K562 (cell line): Measurements from ENCODE around the gene PRMT7.

Experiments used
- CBFB ChIP-seq: sonication (generic); formaldehyde crosslinking; IDR thresholded peaks from 2 replicates; pipeline ENCODE4 v1.4.0; 2020; ENCODE audit warnings: mild to moderate bottlenecking, missing genetic modification reagents
- GABPA ChIP-seq: fragments of 200-800 bp; sonication (Bioruptor generic); conservative IDR thresholded peaks from 2 replicates; pipeline ENCODE4 v1.6.1; 2016; ENCODE audit warnings: low read depth, missing genetic modification characterization, missing compliant biosample characterization
- GTF2A2 ChIP-seq: IDR thresholded peaks from 2 replicates; pipeline ENCODE4 v1.6.1; 2016; ENCODE audit warnings: mild to moderate bottlenecking, missing genetic modification characterization, missing compliant biosample characterization
- L3MBTL2 ChIP-seq: fragments of 450-650 bp; IDR thresholded peaks from 2 replicates; pipeline ENCODE4 v1.6.1; 2016; ENCODE audit warnings: mild to moderate bottlenecking, moderate library complexity
- LARP7 ChIP-seq: fragments of 450-650 bp; IDR thresholded peaks from 2 replicates; pipeline ENCODE4 v1.6.1; 2016
- MAX ChIP-seq: sonication (generic); formaldehyde crosslinking; IDR thresholded peaks from 2 replicates; pipeline ENCODE4 v1.9.0; 2022; ENCODE audit warnings: mild to moderate bottlenecking, missing genetic modification reagents
- MBD2 ChIP-seq: sonication (generic); IDR thresholded peaks from 2 replicates; pipeline ENCODE4 v1.6.1; 2016; ENCODE audit warnings: low read depth, borderline replicate concordance
- MCM2 ChIP-seq: fragments of 450-650 bp; IDR thresholded peaks from 2 replicates; pipeline ENCODE4 v1.6.1; 2017; ENCODE audit warnings: low read depth, mild to moderate bottlenecking
- PHB ChIP-seq: fragments of 250-450 bp; sonication (Bioruptor Pico); IDR thresholded peaks from 2 replicates; pipeline ENCODE4 v1.5.0; 2021
- RBM14 ChIP-seq: fragments of 200-400 bp; formaldehyde crosslinking; IDR thresholded peaks from 2 replicates; pipeline ENCODE4 v1.6.1; 2018; ENCODE audit warnings: low read depth, mild to moderate bottlenecking, low read length, moderate library complexity, borderline replicate concordance; ENCODE audit not compliant: insufficient read depth
- SAFB2 ChIP-seq: fragments of 200-400 bp; formaldehyde crosslinking; IDR thresholded peaks from 2 replicates; pipeline ENCODE4 v1.6.1; 2018; ENCODE audit warnings: borderline replicate concordance, low read length, low read depth, moderate library complexity; ENCODE audit not compliant: severe bottlenecking
- YY1 ChIP-seq, 3 experiments: IDR thresholded peaks; 2 replicates each; pipeline ENCODE4 v1.6.1; 2011; ENCODE audit warnings: low read length in 2 of 3, mild to moderate bottlenecking in 2 of 3, moderate library complexity in 2 of 3, borderline replicate concordance in 1 of 3, control low read depth in 1 of 3, low read depth in 1 of 3; ENCODE audit not compliant: insufficient read depth in 3 of 3, insufficient replicate concordance in 2 of 3, control insufficient read depth in 1 of 3, insufficient read length in 1 of 3; ENCODE audit errors: extremely low read depth in 1 of 3
- TF ChIP-seq, protein P1 (sequence below), 3 experiments: IDR thresholded peaks in 2 of 3; conservative IDR thresholded peaks in 1 of 3; 2 replicates each; pipeline ENCODE4 v1.5.1; 2011 to 2012; ENCODE audit warnings: low read length in 3 of 3, mild to moderate bottlenecking in 3 of 3, control low read depth in 2 of 3, improper control_type of control experiment in 1 of 3, inconsistent platforms in 1 of 3, low read depth in 1 of 3, mixed read lengths in 1 of 3, moderate library complexity in 1 of 3; ENCODE audit not compliant: insufficient read depth in 2 of 3

DNA sequence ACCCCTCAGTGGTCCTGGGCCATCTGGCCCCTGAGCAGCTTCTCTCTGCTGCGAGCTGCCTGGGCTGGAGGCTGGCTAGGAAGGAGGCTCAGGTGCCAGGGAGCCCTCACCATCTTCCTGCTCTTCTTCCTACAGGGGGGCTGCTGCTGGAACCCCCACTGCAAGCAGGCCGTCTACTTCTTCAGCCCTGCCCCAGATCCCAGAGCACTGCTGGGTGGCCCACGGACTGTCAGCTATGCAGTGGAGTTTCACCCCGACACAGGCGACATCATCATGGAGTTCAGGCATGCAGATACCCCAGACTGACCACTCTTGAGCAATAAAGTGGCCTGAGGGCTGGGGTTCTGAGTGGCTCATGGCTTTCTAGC lies 46.1 kb downstream of the PRMT7 start:
- no peak for TF ChIP-seq LARP7
- TF ChIP-seq MAX (CRISPR knock-in tag): no peak
- no peak for TF ChIP-seq RBM14
- TF ChIP-seq GABPA: no peak
- no peak for TF ChIP-seq L3MBTL2
- no peak for TF ChIP-seq CBFB (CRISPR knock-in tag)
- TF ChIP-seq PHB: no peak
- TF ChIP-seq GTF2A2 (tag): no peak
- TF ChIP-seq, protein P1, sequence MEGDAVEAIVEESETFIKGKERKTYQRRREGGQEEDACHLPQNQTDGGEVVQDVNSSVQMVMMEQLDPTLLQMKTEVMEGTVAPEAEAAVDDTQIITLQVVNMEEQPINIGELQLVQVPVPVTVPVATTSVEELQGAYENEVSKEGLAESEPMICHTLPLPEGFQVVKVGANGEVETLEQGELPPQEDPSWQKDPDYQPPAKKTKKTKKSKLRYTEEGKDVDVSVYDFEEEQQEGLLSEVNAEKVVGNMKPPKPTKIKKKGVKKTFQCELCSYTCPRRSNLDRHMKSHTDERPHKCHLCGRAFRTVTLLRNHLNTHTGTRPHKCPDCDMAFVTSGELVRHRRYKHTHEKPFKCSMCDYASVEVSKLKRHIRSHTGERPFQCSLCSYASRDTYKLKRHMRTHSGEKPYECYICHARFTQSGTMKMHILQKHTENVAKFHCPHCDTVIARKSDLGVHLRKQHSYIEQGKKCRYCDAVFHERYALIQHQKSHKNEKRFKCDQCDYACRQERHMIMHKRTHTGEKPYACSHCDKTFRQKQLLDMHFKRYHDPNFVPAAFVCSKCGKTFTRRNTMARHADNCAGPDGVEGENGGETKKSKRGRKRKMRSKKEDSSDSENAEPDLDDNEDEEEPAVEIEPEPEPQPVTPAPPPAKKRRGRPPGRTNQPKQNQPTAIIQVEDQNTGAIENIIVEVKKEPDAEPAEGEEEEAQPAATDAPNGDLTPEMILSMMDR (IDR thresholded peaks at IDR 0.05 in 2 of 3, conservative IDR thresholded peaks at IDR 0.05 in 1 of 3; ENCODE audit: insufficient read depth in 2 of 3, low read depth in 1 of 3, low read length in 3 of 3): no peak
- no peak for TF ChIP-seq MBD2
- no peak for TF ChIP-seq YY1 (IDR thresholded peaks at IDR 0.05; ENCODE audit: borderline replicate concordance in 1 of 3, control insufficient read depth in 1 of 3, extremely low read depth in 1 of 3, insufficient read depth in 3 of 3, insufficient read length in 1 of 3, insufficient replicate concordance in 2 of 3, low read depth in 1 of 3, low read length in 2 of 3)
- TF ChIP-seq MCM2: no peak
- TF ChIP-seq SAFB2: no peak
